Measurements from ENCODE around the gene CILP.

The CILP gene

GRCh38 chr15:65226221-65226620, 14.9 kb upstream of the CILP start:
- no peak for DNase-seq (ENCODE audit: low read depth)

- DNase-seq (ENCODE audit: low read depth) = no peak
Measured at GRCh38 chr15:65223996-65224395, 12.7 kb upstream of the CILP start.

DNA sequence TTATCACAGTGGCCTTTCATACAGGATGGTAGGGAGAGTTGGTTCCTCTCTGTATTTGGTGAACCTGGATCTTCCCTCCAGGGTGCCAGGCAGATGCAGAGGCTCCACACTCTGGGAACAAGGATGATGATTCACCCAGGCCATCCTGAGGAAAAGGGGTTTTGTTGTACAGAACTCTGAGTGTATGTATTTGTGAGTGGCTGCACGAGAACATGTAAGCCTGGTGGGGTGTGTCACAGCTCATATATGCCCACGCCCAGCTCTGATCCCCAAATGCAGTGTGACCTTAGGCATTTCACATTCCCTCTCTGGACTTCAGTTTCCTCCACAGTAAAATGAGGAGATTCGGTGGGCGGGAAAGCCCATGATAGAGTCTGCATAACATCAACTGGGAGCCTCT, 11.6 kb upstream of the CILP start:
- no peak for DNase-seq (ENCODE audit: low read depth)

GRCh38 chr15:65221697-65222096, 10.4 kb upstream of the CILP start:
- no peak for DNase-seq (ENCODE audit: low read depth)

GRCh38 chr15:65219137-65219536, 7.9 kb upstream of the CILP start:
- DNase-seq (ENCODE audit: low read depth) = no peak

- no peak for DNase-seq (ENCODE audit: low read depth)
Measured at GRCh38 chr15:65217526-65218482, 6.5 kb upstream of the CILP start.

GRCh38 chr15:65215496-65215895, 4.2 kb upstream of the CILP start:
- no peak for DNase-seq (ENCODE audit: low read depth)

- DNase-seq (ENCODE audit: low read depth) = no peak
Measured at GRCh38 chr15:65214010-65214409, 2.7 kb upstream of the CILP start.

GRCh38 chr15:65213241-65213640, 2.0 kb upstream of the CILP start:
- DNase-seq (ENCODE audit: low read depth) = no peak

- no peak for DNase-seq (ENCODE audit: low read depth)
Measured at GRCh38 chr15:65212097-65212496, 824 bp upstream of the CILP start.

GRCh38 chr15:65211482-65211982, 259 bp upstream of the CILP start:
- no peak for DNase-seq (ENCODE audit: low read depth)

DNA sequence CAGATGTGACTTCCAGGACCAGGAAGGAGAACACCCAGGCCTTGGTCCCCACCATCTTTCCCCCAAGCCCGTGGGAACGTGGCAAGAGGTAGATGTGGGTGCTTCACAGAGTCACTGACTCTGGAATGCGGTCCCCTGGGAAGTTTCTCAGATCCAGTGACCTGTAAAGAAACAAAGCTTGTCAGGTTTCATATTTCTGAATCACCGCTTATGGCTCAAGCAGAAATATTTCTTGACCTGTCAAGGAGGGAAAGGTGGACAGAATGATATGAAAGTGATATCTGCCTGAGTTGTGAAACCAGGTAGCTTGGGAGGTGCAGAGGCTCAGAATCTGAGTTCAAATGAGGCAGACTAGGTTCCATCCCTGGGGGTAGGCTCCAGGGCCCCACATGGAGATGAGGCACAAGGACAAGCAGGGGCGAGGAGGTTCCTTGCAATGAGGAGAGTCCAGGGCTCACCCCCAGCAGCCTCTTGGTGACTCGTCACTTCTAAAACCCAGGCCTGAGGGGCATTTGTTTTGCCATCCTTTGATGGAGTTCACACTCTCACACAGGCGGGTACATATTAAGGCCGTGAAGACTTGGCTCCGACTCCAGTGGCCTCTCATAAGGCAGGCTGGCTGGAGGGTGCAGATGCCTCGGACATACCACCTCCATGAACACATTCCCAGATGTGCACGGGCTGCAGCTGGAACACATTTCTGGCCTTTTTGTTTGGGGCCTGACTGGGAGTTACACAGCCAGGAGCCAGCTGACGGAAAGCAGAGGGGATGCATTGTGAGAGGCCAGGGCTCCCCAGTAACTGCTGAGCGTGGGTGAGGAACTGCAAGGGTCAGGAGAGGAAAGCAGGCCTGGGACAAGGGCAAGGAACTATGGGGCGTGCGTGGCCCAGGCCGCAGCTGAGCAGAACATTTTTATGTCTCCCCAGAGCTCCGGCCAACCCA, 1.3 kb downstream of the CILP start:
- DNase-seq (ENCODE audit: low read depth) = no peak

- DNase-seq (ENCODE audit: low read depth) = no peak
Measured at GRCh38 chr15:65208647-65209046, 2.6 kb downstream of the CILP start.

GRCh38 chr15:65207280-65207840, 3.9 kb downstream of the CILP start:
- DNase-seq (ENCODE audit: low read depth) = no peak

GRCh38 chr15:65206750-65207149, 4.5 kb downstream of the CILP start:
- no peak for DNase-seq (ENCODE audit: low read depth)

DNA sequence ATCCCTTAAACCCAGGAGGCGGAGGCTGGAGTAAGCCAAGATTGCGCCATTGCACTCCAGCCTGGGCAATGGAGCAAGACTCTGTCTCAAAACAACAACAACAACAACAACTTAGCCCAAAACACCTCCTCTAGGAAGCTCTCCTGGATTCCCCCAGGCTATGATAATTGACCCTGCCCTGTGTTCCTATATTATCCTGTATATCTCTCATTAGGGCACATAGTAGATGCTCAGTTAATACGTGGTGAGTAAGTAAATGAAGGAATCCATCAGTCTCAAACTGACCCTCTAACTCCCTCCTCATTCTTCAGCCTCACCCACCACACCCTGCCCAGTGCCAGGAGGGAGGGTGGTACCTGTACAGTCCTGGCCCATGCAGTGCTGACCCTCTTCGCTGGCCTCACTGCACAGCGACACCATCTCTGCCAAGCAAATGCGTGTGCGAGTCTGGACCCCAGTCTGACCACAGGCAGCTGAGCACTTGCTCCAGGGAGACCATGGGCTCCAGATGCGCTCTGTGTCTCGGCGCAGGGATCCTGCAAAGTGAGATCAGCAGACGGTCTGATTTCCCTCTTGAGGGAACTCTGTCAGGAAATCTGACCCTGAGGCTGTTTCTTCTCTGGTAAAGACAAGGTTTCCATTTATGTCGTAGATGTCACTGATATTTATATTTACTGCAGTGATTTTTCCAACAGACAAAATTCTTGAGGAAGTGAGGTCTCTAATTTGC, 6.2 kb downstream of the CILP start:
- DNase-seq (ENCODE audit: low read depth) = no peak

- no peak for DNase-seq (ENCODE audit: low read depth)
Measured at GRCh38 chr15:65204236-65204930, 6.9 kb downstream of the CILP start.

GRCh38 chr15:65201918-65202317, 9.4 kb downstream of the CILP start:
- no peak for DNase-seq (ENCODE audit: low read depth)

- DNase-seq (ENCODE audit: low read depth) = no peak
Measured at GRCh38 chr15:65198571-65198970, 12.7 kb downstream of the CILP start.

GRCh38 chr15:65197337-65197645, 14.0 kb downstream of the CILP start:
- no peak for DNase-seq (ENCODE audit: low read depth)
